ENCODE results near the gene ANXA1.

ANXA1 gene

GRCh38 chr9:73151653-73152542 lies at the start of gene ANXA1:
ANXA1 (plus strand) TSS chr9:73151865; CDS start chr9:73158536, 6,671 bp downstream.
- DNase-seq (ENCODE audit: low read depth in 3 of 3, low spot score in 1 of 3), result no peak

- DNase-seq (ENCODE audit: low read depth in 3 of 3, low spot score in 1 of 3), result no peak
Measured at GRCh38 chr9:73104342-73104741, 47.3 kb upstream of the ANXA1 start.

- DNase-seq (ENCODE audit: low read depth in 3 of 3, low spot score in 1 of 3), result no peak
Measured at GRCh38 chr9:73104921-73105320, 46.7 kb upstream of the ANXA1 start.

- DNase-seq (ENCODE audit: low read depth in 3 of 3, low spot score in 1 of 3), result peak; percentile 21 to 37 (median 36)
Measured at GRCh38 chr9:73107489-73108069, 44.1 kb upstream of the ANXA1 start.

GRCh38 chr9:73114058-73114457 lies 37.6 kb upstream of the ANXA1 start:
- no peak for DNase-seq (ENCODE audit: low read depth in 3 of 3, low spot score in 1 of 3)

GRCh38 chr9:73114958-73115357 lies 36.7 kb upstream of the ANXA1 start:
- no peak for DNase-seq (ENCODE audit: low read depth in 3 of 3, low spot score in 1 of 3)

- no peak for DNase-seq (ENCODE audit: low read depth in 3 of 3, low spot score in 1 of 3)
Measured at GRCh38 chr9:73116031-73116430, 35.6 kb upstream of the ANXA1 start.

- no peak for DNase-seq (ENCODE audit: low read depth in 3 of 3, low spot score in 1 of 3)
Measured at GRCh38 chr9:73116880-73117279, 34.8 kb upstream of the ANXA1 start.

- no peak for DNase-seq (ENCODE audit: low read depth in 3 of 3, low spot score in 1 of 3)
Measured at GRCh38 chr9:73118286-73118685, 33.4 kb upstream of the ANXA1 start.

- DNase-seq (ENCODE audit: low read depth in 3 of 3, low spot score in 1 of 3), result no peak
Measured at GRCh38 chr9:73118898-73119554, 32.6 kb upstream of the ANXA1 start.

GRCh38 chr9:73121375-73121935 lies 30.2 kb upstream of the ANXA1 start:
- DNase-seq (ENCODE audit: low read depth in 3 of 3, low spot score in 1 of 3), result no peak

- no peak for DNase-seq (ENCODE audit: low read depth in 3 of 3, low spot score in 1 of 3)
Measured at GRCh38 chr9:73125651-73126050, 26.0 kb upstream of the ANXA1 start.

GRCh38 chr9:73129941-73130685 lies 21.6 kb upstream of the ANXA1 start:
- no peak for DNase-seq (ENCODE audit: low read depth in 3 of 3, low spot score in 1 of 3)

- no peak for DNase-seq (ENCODE audit: low read depth in 3 of 3, low spot score in 1 of 3)
Measured at GRCh38 chr9:73131461-73131860, 20.2 kb upstream of the ANXA1 start.

GRCh38 chr9:73132034-73132776 lies 19.5 kb upstream of the ANXA1 start:
- DNase-seq (ENCODE audit: low read depth in 3 of 3, low spot score in 1 of 3), result peak; percentile 22 to 46 (median 41)

- no peak for DNase-seq (ENCODE audit: low read depth in 3 of 3, low spot score in 1 of 3)
Measured at GRCh38 chr9:73133022-73133651, 18.5 kb upstream of the ANXA1 start.

GRCh38 chr9:73133921-73134407 lies 17.7 kb upstream of the ANXA1 start:
- DNase-seq (ENCODE audit: low read depth in 3 of 3, low spot score in 1 of 3), result no peak

- no peak for DNase-seq (ENCODE audit: low read depth in 3 of 3, low spot score in 1 of 3)
Measured at GRCh38 chr9:73135394-73135793, 16.3 kb upstream of the ANXA1 start.

GRCh38 chr9:73137286-73137899 lies 14.3 kb upstream of the ANXA1 start:
- no peak for DNase-seq (ENCODE audit: low read depth in 3 of 3, low spot score in 1 of 3)

All from stimulated activated CD4-positive, alpha-beta T cell treated with anti-CD3 and anti-CD28 coated beads, TNF-alpha, amount 100 ng/mL, for 1 hour (primary cell).